Activated CD8-positive, alpha-beta memory T cell treated with anti-CD3 and anti-CD28 coated beads, Interleukin-2, amount 50 U/mL, for 24 hours (primary cell): Measurements from ENCODE around the gene ZC3H13.
"Not testable (repeated sequence)": the region's sequence is repeated elsewhere in the genome, so short reads cannot be mapped to it uniquely, and the experiment has no call there.

Experiments used
- DNase-seq: peaks from one replicate; pipeline ENCODE4 v3.0.0-alpha.2; 2020; ENCODE audit errors: extremely low read depth

ZC3H13 gene

GRCh38 chr13:46010148-46010547 is 42.4 kb downstream of the ZC3H13 start:
- no peak for DNase-seq

- no peak for DNase-seq
Measured at GRCh38 chr13:46008631-46009030, 43.9 kb downstream of the ZC3H13 start.

- no peak for DNase-seq
Measured at GRCh38 chr13:46006688-46007452, 45.7 kb downstream of the ZC3H13 start.

GRCh38 chr13:46004491-46004890 is 48.1 kb downstream of the ZC3H13 start:
- DNase-seq, result no peak

- no peak for DNase-seq
Measured at GRCh38 chr13:45996631-45997030, 55.9 kb downstream of the ZC3H13 start.

- DNase-seq, result no peak
Measured at GRCh38 chr13:45995245-45995644, 57.3 kb downstream of the ZC3H13 start.

GRCh38 chr13:45994752-45995151 is 57.8 kb downstream of the ZC3H13 start:
- no peak for DNase-seq

GRCh38 chr13:45989607-45990006 is 62.9 kb downstream of the ZC3H13 start:
- DNase-seq, result no peak

GRCh38 chr13:45981127-45981526 is 71.4 kb downstream of the ZC3H13 start:
- DNase-seq, result not testable (repeated sequence)

- no peak for DNase-seq
Measured at GRCh38 chr13:45975337-45975736, 77.2 kb downstream of the ZC3H13 start.

- no peak for DNase-seq
Measured at GRCh38 chr13:45974500-45974899, 78.0 kb downstream of the ZC3H13 start.

- DNase-seq, result no peak
Measured at GRCh38 chr13:45967589-45967988, 85.0 kb downstream of the ZC3H13 start.

GRCh38 chr13:45966715-45967114 is 85.8 kb downstream of the ZC3H13 start:
- no peak for DNase-seq

GRCh38 chr13:45961468-45961867 is 91.1 kb downstream of the ZC3H13 start:
- no peak for DNase-seq

- no peak for DNase-seq
Measured at GRCh38 chr13:45954836-45955800, 97.4 kb downstream of the ZC3H13 start.

GRCh38 chr13:45953082-45953481 is 99.5 kb downstream of the ZC3H13 start:
- no peak for DNase-seq

GRCh38 chr13:45951724-45952123 is 100.8 kb downstream of the ZC3H13 start:
- no peak for DNase-seq

- DNase-seq, result no peak
Measured at GRCh38 chr13:45951166-45951565, 101.4 kb downstream of the ZC3H13 start.

GRCh38 chr13:45950386-45951000 is 102.1 kb downstream of the ZC3H13 start:
- no peak for DNase-seq

GRCh38 chr13:45949161-45949560 is 103.4 kb downstream of the ZC3H13 start:
- DNase-seq, result no peak

- DNase-seq, result no peak
Measured at GRCh38 chr13:45943965-45944364, 108.6 kb downstream of the ZC3H13 start.

GRCh38 chr13:45943120-45943519 is 109.4 kb downstream of the ZC3H13 start:
- DNase-seq, result no peak
